AG09319 (cell line): Measurements from ENCODE around the gene TPTE2.

Experiments
- DNase-seq: peaks from one replicate; pipeline ENCODE4 v3.0.0-alpha.2; 2010; ENCODE audit warnings: low read depth; ENCODE audit errors: extremely low read depth
- CTCF ChIP-seq: IDR thresholded peaks from 2 replicates; pipeline ENCODE4 v1.5.1; 2011; ENCODE audit warnings: low read depth, mild to moderate bottlenecking, inconsistent platforms, low read length, moderate library complexity

Gene TPTE2

GRCh38 chr13:19382111-19382510, 179.2 kb downstream of the TPTE2 start:
- no peak for TF ChIP-seq CTCF
- DNase-seq: no peak
